ENCODE measurements around the gene ACSL5. TPM values are rescaled to one million over a fixed set of nuclear protein-coding genes. Genes with fewer than 3 reads are reported as not detected.

The ACSL5 gene
- total RNA-seq, 2 experiments from 2014 or later, result 55.0 to 55.1 TPM

GRCh38 chr10:112343056-112343806 lies 30.7 kb upstream of the ACSL5 start:
- Mint-ChIP-seq H3K27ac (no peak overlapping the region), H3K9me3 (no peaks in the 10 kb centered on the region), H3K4me1 (no peaks in the 10 kb centered on the region), H3K4me3 (no peak overlapping the region), H3K27me3 (no peaks in the 10 kb centered on the region), H3K36me3 (ENCODE audit: low read depth) (no peaks in the 10 kb centered on the region)
- no peak for DNase-seq
- ChIA-PET CTCF (interaction anchor here (0.6 kb wide), 1 partner anchor 36 kb away, joined by 3 read pairs; no protein-coding TSS in a partner anchor), POLR2A (no interaction called here)

- no peak for DNase-seq
- CTCF ChIA-PET, result no interaction called here
- H3K4me1 Mint-ChIP-seq, result no peaks in the 10 kb centered on the region
- no peaks in the 10 kb centered on the region for H3K36me3 Mint-ChIP-seq (ENCODE audit: low read depth)
- H3K27ac Mint-ChIP-seq, result no peak overlapping the region
- POLR2A ChIA-PET, result no interaction called here
- H3K9me3 Mint-ChIP-seq, result no peaks in the 10 kb centered on the region
- no peaks in the 10 kb centered on the region for H3K27me3 Mint-ChIP-seq
- no peak overlapping the region for H3K4me3 Mint-ChIP-seq
These were observed 29.7 kb upstream of the ACSL5 start for GRCh38 chr10:112344261-112344660.

GRCh38 chr10:112345202-112345601 lies 28.7 kb upstream of the ACSL5 start:
- DNase-seq, result no peak
- no peak overlapping the region for H3K27ac Mint-ChIP-seq
- ChIA-PET POLR2A (no interaction called here), CTCF (no interaction called here)
- H3K4me1 Mint-ChIP-seq, result no peaks in the 10 kb centered on the region
- H3K27me3 Mint-ChIP-seq, result no peaks in the 10 kb centered on the region
- H3K4me3 Mint-ChIP-seq, result no peak overlapping the region
- no peaks in the 10 kb centered on the region for H3K9me3 Mint-ChIP-seq
- no peaks in the 10 kb centered on the region for H3K36me3 Mint-ChIP-seq (ENCODE audit: low read depth)

- no peak for DNase-seq
- Mint-ChIP-seq H3K4me3 (no peak overlapping the region), H3K9me3 (no peaks in the 10 kb centered on the region), H3K27me3 (no peaks in the 10 kb centered on the region), H3K27ac (no peak overlapping the region), H3K4me1 (no peaks in the 10 kb centered on the region), H3K36me3 (ENCODE audit: low read depth) (no peaks in the 10 kb centered on the region)
- POLR2A ChIA-PET, result no interaction called here
- CTCF ChIA-PET, result no interaction called here
These were observed 28.2 kb upstream of the ACSL5 start for GRCh38 chr10:112345743-112346142.

- DNase-seq, result no peak
- no peak overlapping the region for H3K4me3 Mint-ChIP-seq
- POLR2A ChIA-PET, result no interaction called here
- H3K27me3 Mint-ChIP-seq, result no peaks in the 10 kb centered on the region
- H3K27ac Mint-ChIP-seq, result no peak overlapping the region
- H3K36me3 Mint-ChIP-seq (ENCODE audit: low read depth), result no peaks in the 10 kb centered on the region
- CTCF ChIA-PET, result interaction anchor here (1.0 kb wide), 1 partner anchor 29 kb away, joined by 3 read pairs; no protein-coding TSS in a partner anchor
- H3K4me1 Mint-ChIP-seq, result no peaks in the 10 kb centered on the region
- no peaks in the 10 kb centered on the region for H3K9me3 Mint-ChIP-seq
These were observed 27.1 kb upstream of the ACSL5 start for GRCh38 chr10:112346774-112347173.

GRCh38 chr10:112347709-112348671 lies 25.9 kb upstream of the ACSL5 start:
- Mint-ChIP-seq H3K4me3 (no peak overlapping the region), H3K36me3 (ENCODE audit: low read depth) (no peaks in the 10 kb centered on the region), H3K9me3 (no peaks in the 10 kb centered on the region), H3K4me1 (no peaks in the 10 kb centered on the region), H3K27ac (no peak overlapping the region), H3K27me3 (no peaks in the 10 kb centered on the region)
- CTCF ChIA-PET, result no interaction called here
- no peak for DNase-seq
- POLR2A ChIA-PET, result interaction anchor here (1.0 kb wide), 1 partner anchor 28 kb away, joined by 3 read pairs; no protein-coding TSS in a partner anchor

GRCh38 chr10:112348759-112349158 lies 25.2 kb upstream of the ACSL5 start:
- Mint-ChIP-seq H3K36me3 (ENCODE audit: low read depth) (no peaks in the 10 kb centered on the region), H3K4me3 (no peak overlapping the region), H3K27ac (no peak overlapping the region), H3K9me3 (no peaks in the 10 kb centered on the region), H3K27me3 (no peaks in the 10 kb centered on the region), H3K4me1 (no peaks in the 10 kb centered on the region)
- DNase-seq, result no peak
- ChIA-PET CTCF (no interaction called here), POLR2A (interaction anchor here (1.0 kb wide), 1 partner anchor 27 kb away, joined by 3 read pairs; no protein-coding TSS in a partner anchor)

GRCh38 chr10:112349521-112350085 lies 24.3 kb upstream of the ACSL5 start:
- POLR2A ChIA-PET, result interaction anchor here (1.2 kb wide), 1 partner anchor 25 kb away, joined by 4 read pairs; no protein-coding TSS in a partner anchor
- DNase-seq, result no peak
- H3K9me3 Mint-ChIP-seq, result no peaks in the 10 kb centered on the region
- CTCF ChIA-PET, result interaction anchor here (0.6 kb wide), 1 partner anchor 123 kb away, joined by 3 read pairs; no protein-coding TSS in a partner anchor
- H3K36me3 Mint-ChIP-seq (ENCODE audit: low read depth), result no peaks in the 10 kb centered on the region
- no peaks in the 10 kb centered on the region for H3K27me3 Mint-ChIP-seq
- no peaks in the 10 kb centered on the region for H3K4me1 Mint-ChIP-seq
- no peak overlapping the region for H3K4me3 Mint-ChIP-seq
- no peak overlapping the region for H3K27ac Mint-ChIP-seq

GRCh38 chr10:112351146-112351545 lies 22.8 kb upstream of the ACSL5 start:
- POLR2A ChIA-PET, result no interaction called here
- Mint-ChIP-seq H3K4me3 (no peak overlapping the region), H3K36me3 (ENCODE audit: low read depth) (no peaks in the 10 kb centered on the region), H3K9me3 (no peaks in the 10 kb centered on the region), H3K27me3 (no peaks in the 10 kb centered on the region), H3K27ac (no peak overlapping the region), H3K4me1 (no peaks in the 10 kb centered on the region)
- DNase-seq, result no peak
- CTCF ChIA-PET, result no interaction called here

- ChIA-PET CTCF (no interaction called here), POLR2A (no interaction called here)
- DNase-seq, result no peak
- Mint-ChIP-seq H3K4me3 (no peak overlapping the region), H3K9me3 (no peaks in the 10 kb centered on the region), H3K27ac (no peak overlapping the region), H3K27me3 (no peaks in the 10 kb centered on the region), H3K36me3 (ENCODE audit: low read depth) (no peaks in the 10 kb centered on the region), H3K4me1 (no peaks in the 10 kb centered on the region)
These were observed 21.9 kb upstream of the ACSL5 start for GRCh38 chr10:112352044-112352443.

- no peaks in the 10 kb centered on the region for H3K36me3 Mint-ChIP-seq (ENCODE audit: low read depth)
- H3K4me3 Mint-ChIP-seq, result no peak overlapping the region
- H3K27ac Mint-ChIP-seq, result no peak overlapping the region
- ChIA-PET CTCF (no interaction called here), POLR2A (no interaction called here)
- no peaks in the 10 kb centered on the region for H3K4me1 Mint-ChIP-seq
- no peaks in the 10 kb centered on the region for H3K27me3 Mint-ChIP-seq
- no peaks in the 10 kb centered on the region for H3K9me3 Mint-ChIP-seq
- no peak for DNase-seq
These were observed 20.9 kb upstream of the ACSL5 start for GRCh38 chr10:112353046-112353445.

GRCh38 chr10:112356686-112357085 lies 17.2 kb upstream of the ACSL5 start:
- H3K9me3 Mint-ChIP-seq, result no peaks in the 10 kb centered on the region
- H3K4me3 Mint-ChIP-seq, result no peak overlapping the region
- no peaks in the 10 kb centered on the region for H3K36me3 Mint-ChIP-seq (ENCODE audit: low read depth)
- no peak for DNase-seq
- ChIA-PET CTCF (no interaction called here), POLR2A (no interaction called here)
- H3K4me1 Mint-ChIP-seq, result no peaks in the 10 kb centered on the region
- H3K27ac Mint-ChIP-seq, result no peak overlapping the region
- H3K27me3 Mint-ChIP-seq, result no peaks in the 10 kb centered on the region

- Mint-ChIP-seq H3K4me3 (no peak overlapping the region), H3K9me3 (no peaks in the 10 kb centered on the region)
- CTCF ChIA-PET, result no interaction called here
These were observed 14.2 kb upstream of the ACSL5 start for GRCh38 chr10:112359606-112360307.

More at GRCh38 chr10:112359606-112360307, 14.2 kb upstream of the ACSL5 start:
- no peak overlapping the region for H3K27ac Mint-ChIP-seq
- POLR2A ChIA-PET, result interaction anchor here (2.4 kb wide), 1 partner anchor 16 kb away, joined by 5 read pairs; no protein-coding TSS in a partner anchor
- no peak for DNase-seq
- H3K36me3 Mint-ChIP-seq (ENCODE audit: low read depth), result no peaks in the 10 kb centered on the region
- no peaks in the 10 kb centered on the region for H3K27me3 Mint-ChIP-seq
- H3K4me1 Mint-ChIP-seq, result no peaks in the 10 kb centered on the region
